HG02852 (cell line): ENCODE results near the gene PLCB4.
"Not testable (repeated sequence)": the region's sequence is repeated elsewhere in the genome, so short reads cannot be mapped to it uniquely, and the experiment has no call there.

ENCODE experiments used
- ATAC-seq: cut with Tn5 transposase; IDR thresholded peaks from one replicate; pipeline ENCODE4 v1.9.1; 2021; ENCODE audit warnings: mild to moderate bottlenecking, moderate library complexity; ENCODE audit not compliant: unreplicated experiment

PLCB4 gene

GRCh38 chr20:9068841-9069663, at the start of gene PLCB4:
Gene PLCB4, plus strand, starts transcription at chr20:9069087. Its CDS starts 238,728 bp downstream, at chr20:9307815.
- no peak for ATAC-seq

GRCh38 chr20:9019833-9020232, 49.1 kb upstream of the PLCB4 start:
- ATAC-seq = no peak

GRCh38 chr20:9021216-9021615, 47.7 kb upstream of the PLCB4 start:
- ATAC-seq = no peak

DNA sequence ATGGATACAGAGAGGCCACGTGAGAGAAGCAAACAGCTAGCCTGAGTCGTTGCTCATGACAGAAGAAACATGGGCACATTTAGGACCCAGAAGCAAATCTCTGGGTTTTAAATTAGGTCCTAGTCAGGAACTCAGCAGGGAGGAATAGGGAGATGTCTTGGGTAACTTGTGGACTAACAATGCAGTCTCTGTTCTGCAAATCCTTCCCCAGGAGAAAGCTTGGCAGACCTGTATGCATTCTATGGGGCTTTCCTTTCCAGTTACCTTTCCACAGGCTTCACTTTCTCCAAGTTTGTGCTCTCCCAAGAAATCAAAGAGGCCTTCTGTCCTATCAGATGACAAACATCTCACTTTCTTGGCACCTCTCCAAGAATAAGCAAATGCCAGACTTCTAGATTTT, 47.2 kb upstream of the PLCB4 start:
- no peak for ATAC-seq

DNA sequence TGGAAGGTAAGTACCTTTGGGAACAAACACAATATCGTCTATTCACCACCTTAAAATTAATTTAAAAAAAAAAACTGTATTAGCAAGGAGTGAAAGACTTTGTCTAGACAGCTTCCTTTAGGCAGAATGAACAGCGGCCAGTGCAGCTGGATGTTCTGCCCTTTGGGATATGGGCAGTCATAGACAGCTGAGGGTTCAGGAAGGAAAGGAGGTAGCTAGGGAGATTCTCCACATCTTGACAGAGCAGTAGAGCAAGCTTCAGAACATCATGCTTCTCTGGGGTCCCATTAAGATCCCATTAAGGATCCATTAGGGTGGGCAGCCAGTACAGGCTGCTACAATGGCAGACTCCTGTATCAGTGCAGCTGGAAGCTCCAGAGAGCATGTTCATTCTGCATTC, 46.5 kb upstream of the PLCB4 start:
- no peak for ATAC-seq

GRCh38 chr20:9024606-9025005, 44.3 kb upstream of the PLCB4 start:
- no peak for ATAC-seq

DNA sequence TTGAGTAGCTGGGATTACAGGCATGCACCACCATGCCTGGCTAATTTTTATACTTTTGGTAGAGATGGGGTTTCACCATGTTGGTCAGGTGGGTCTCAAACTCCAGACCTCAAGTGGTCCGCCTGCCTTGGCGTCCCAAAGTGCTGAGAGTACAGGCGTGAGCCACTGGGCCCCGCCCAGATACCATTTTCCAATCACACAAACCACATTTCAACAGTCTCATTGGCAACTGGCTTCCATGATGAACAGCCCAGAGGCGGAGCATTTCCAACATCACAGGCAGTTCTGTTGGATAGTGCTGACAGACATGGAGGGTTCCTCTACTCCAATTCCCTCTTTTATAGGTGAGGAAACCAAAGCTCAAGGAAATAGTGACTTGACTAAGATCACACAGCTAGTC, 43.9 kb upstream of the PLCB4 start:
- no peak for ATAC-seq

- no peak for ATAC-seq
Observed at GRCh38 chr20:9025643-9026042, 43.2 kb upstream of the PLCB4 start.

GRCh38 chr20:9027626-9028025, 41.3 kb upstream of the PLCB4 start:
- no peak for ATAC-seq

DNA sequence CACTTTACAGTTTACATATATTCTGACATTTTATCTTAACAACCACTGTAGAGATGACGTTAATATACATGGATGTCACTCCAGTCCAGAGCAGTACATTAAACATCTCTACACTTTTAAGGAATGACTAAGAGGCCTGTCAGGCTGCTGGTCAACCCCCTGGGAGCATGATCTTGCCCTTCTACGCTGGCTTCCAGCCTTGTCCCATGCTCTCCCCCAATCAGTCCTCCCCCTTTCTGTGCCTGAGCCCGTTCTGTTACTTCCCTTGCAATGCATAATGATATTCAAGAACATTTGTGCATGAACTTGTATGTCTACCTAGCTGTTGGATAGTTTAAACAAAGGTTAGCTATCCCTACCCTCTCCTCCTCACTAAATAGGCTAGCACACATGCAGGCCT, 40.5 kb upstream of the PLCB4 start:
- no peak for ATAC-seq

- ATAC-seq = no peak
Observed at GRCh38 chr20:9031991-9032390, 36.9 kb upstream of the PLCB4 start.

GRCh38 chr20:9032758-9033157, 36.1 kb upstream of the PLCB4 start:
- ATAC-seq = no peak

GRCh38 chr20:9035126-9035525, 33.8 kb upstream of the PLCB4 start:
- no peak for ATAC-seq

- ATAC-seq = no peak
Observed at GRCh38 chr20:9036593-9036992, 32.3 kb upstream of the PLCB4 start.

DNA sequence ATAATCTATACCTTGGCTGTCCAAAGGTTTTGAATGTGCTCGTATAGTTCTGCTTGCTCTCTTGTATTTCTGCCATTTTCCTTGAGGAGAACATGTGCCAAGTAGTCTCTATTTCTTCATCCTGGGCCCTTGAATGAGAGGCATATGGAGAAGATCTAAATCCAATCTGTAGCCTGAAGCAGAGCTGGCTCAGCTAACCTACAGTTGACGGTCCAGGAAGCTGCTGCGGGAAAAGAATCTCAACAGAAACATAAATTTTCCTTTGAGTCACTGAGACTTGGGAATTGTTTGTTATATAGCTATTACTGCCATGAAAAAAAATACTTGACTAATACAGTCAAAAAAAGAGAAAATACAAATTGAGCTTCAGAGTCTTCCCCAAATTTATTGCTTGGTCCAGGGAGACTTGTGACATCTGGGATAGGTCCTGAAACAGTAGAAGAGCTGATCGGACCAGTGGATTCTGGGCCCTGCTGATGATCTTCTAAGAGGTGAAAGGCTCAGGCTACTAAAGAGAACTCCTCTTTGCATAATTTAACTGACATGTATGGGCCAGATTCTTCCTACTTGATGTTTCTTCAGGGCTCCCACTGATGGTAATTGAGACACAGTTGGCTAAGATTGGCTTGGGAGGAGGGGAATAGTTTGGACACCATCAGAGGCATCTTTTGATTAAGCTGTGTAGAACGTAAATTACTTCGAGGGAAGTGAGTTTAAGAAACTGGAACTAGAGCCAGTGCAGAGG, 29.9 kb upstream of the PLCB4 start:
- no peak for ATAC-seq

DNA sequence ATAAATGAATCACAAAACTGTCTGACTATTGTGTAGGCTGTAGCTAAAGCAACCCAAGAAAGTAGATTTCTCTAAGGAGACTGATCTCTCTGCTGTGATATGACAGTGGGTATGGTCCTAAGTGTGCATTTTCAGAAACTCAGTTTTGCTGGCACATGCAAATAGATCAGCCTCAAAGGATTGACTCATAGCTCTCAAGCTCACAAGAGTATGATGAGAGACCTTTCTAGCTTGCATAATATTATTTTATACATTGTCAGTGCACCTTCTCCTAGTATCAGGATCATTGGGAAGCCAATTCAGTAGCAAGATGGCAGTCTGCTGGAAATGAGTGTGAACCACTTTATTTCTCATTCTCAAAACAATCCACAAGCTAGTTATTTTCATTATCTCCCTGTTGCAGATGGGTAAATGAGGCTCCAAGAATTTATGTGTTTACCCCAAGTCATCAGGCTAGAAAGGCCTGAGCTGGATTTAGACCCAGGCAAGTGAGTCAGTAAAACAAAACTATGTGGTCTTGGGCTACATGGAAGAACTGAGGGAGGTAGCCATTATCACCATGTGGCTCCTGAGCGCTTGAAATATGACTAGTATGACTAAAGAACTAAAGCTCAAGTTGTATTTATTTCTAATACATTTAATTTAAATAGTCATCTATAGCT, 27.9 kb upstream of the PLCB4 start:
- no peak for ATAC-seq

DNA sequence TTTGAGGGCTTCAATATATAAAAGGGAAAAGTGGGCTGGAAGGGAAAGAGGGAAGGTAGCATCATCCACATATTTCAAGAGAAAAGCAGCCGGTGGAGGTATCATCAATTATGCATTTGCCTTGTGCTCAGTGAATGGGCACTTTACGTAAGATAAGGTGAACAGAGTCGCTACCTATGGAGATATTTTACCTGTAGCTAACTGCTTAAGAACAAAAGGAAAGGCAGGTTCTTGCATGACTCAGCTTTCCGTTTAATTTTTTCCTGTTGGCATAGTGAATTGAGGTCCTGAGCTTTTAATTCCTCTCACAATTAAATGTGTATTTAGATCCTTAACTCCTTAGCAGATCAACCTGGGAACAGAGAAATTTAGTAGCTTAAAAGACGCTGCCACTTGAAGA, 25.5 kb upstream of the PLCB4 start:
- ATAC-seq = no peak

DNA sequence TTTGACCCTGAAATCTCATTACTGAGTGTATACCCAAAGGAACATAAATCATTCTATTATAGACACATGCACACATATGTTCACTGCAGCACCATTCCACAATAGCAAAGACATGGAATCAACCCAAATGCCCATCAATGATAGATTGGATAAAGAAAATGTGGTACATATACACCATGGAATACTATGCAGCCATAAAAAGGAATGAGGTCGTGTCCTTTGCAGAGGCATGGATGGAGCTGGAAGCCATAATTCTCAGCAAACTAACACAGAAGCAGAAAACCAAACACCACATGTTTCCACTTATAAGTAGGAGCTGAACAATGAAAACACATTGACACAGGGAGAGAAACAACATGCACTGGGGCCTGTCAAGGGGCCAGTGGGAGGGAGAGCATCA, 21.0 kb upstream of the PLCB4 start:
- ATAC-seq = not testable (repeated sequence)

GRCh38 chr20:9051508-9051907, 17.4 kb upstream of the PLCB4 start:
- no peak for ATAC-seq

DNA sequence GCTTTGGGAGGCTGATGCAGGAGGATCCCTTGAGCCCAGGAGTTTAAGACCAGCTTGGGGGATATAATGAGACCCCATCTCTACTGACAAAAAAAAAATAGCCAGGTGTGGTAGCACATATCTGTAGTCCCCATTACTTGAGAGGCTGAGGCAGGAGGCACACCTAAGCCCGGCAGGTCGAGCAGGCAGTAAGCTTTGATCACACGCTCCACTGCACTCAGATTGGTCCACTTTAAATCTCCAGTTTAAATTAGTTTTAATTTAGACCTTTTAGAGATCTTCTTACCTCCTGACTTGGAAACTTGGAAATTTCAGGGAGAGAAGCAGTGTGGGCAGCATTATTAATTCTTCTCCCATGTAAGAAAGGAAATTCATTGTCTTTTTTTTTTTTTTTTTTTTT, 16.8 kb upstream of the PLCB4 start:
- no peak for ATAC-seq

GRCh38 chr20:9053108-9053507, 15.8 kb upstream of the PLCB4 start:
- ATAC-seq = no peak

GRCh38 chr20:9054176-9054575, 14.7 kb upstream of the PLCB4 start:
- ATAC-seq = no peak
